Keratinocyte (primary cell): ENCODE results near the gene CDRT4.

Source experiments
- EZH2 ChIP-seq: IDR thresholded peaks from one replicate; pipeline ENCODE4 v1.6.1; 2012; ENCODE audit warnings: inconsistent platforms, mild to moderate bottlenecking, low read length, moderate library complexity
- TF ChIP-seq, protein P1 (sequence below), 3 experiments: IDR thresholded peaks in 1 of 3; conservative IDR thresholded peaks in 1 of 3; optimal IDR thresholded peaks in 1 of 3; 2 replicates in 2 of 3; 3 replicates in 1 of 3; pipeline versions ENCODE3 to v1.5.1; 2011; ENCODE audit warnings: low read length in 3 of 3, mild to moderate bottlenecking in 3 of 3, moderate library complexity in 2 of 3, control low read depth in 1 of 3, inconsistent platforms in 1 of 3; ENCODE audit not compliant: insufficient read depth in 2 of 3; ENCODE audit errors: extremely low read depth in 1 of 3

DNA sequence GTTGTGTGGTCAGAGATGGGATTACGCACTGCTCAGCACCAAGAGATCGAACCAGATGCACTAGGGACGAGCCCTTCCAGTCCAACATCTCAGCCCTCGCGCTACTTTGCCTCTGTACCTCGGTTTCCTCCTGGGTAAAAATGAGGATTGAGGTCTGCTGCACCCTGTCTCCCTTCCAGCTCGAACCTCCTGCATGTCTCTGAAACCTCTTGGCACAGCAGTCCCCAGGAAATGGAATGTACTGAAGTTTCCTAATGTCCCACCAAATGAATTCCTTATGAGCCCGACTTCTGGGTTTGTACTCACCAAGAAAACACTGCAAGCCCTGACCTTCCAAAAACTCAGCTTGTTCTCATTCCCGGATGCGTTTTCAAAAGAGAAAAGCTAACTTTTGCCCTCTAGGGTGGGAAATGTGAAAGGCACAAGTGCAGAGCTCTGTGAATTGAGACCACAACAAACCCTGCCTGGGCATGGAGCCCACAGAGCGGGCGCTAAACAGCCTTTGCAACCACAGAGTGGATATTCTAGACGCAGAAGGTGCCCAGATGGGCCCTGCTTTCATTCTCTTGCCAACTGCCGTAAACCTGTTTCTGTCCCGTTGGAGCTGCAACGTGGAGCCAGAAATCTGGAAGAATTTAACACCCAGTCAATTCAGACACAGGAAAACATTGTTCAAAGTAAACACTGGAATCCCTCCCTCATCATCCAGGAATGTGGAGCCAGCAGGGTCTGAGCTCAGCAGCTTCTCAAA lies 10.3 kb downstream of the CDRT4 start:
- TF ChIP-seq, protein P1, sequence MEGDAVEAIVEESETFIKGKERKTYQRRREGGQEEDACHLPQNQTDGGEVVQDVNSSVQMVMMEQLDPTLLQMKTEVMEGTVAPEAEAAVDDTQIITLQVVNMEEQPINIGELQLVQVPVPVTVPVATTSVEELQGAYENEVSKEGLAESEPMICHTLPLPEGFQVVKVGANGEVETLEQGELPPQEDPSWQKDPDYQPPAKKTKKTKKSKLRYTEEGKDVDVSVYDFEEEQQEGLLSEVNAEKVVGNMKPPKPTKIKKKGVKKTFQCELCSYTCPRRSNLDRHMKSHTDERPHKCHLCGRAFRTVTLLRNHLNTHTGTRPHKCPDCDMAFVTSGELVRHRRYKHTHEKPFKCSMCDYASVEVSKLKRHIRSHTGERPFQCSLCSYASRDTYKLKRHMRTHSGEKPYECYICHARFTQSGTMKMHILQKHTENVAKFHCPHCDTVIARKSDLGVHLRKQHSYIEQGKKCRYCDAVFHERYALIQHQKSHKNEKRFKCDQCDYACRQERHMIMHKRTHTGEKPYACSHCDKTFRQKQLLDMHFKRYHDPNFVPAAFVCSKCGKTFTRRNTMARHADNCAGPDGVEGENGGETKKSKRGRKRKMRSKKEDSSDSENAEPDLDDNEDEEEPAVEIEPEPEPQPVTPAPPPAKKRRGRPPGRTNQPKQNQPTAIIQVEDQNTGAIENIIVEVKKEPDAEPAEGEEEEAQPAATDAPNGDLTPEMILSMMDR (optimal IDR thresholded peaks at IDR 0.05 in 1 of 3, IDR thresholded peaks at IDR 0.05 in 1 of 3, conservative IDR thresholded peaks at IDR 0.05 in 1 of 3; ENCODE audit: extremely low read depth in 1 of 3, insufficient read depth in 2 of 3, low read length in 3 of 3): no peak
- TF ChIP-seq EZH2: no peak
